ENCODE data around the gene EVX1.

GRCh38 chr7:27194002-27194352, 48.6 kb upstream of the EVX1 start:
- TF ChIP-seq NR3C1 (CRISPR knock-in tag; IDR thresholded peaks at IDR 0.05) (no peak), KMT2A (CRISPR knock-in tag; IDR thresholded peaks at IDR 0.05) (no peak), CTCF (CRISPR knock-in tag; IDR thresholded peaks at IDR 0.05) (no peak), ZBTB7B (CRISPR knock-in tag; IDR thresholded peaks at IDR 0.05) (no peak), CEBPB (IDR thresholded peaks at IDR 0.05; ENCODE audit: borderline replicate concordance, low read depth, low read length) (no peak), CHD2 (IDR thresholded peaks at IDR 0.05; ENCODE audit: low read depth, low read length) (no peak), BCL3 (CRISPR knock-in tag; IDR thresholded peaks at IDR 0.05) (no peak), ZZZ3 (CRISPR knock-in tag; IDR thresholded peaks at IDR 0.05; ENCODE audit: borderline replicate concordance) (no peak), TARDBP (CRISPR knock-in tag; IDR thresholded peaks at IDR 0.05) (no peak), NFE2L2 (IDR thresholded peaks at IDR 0.05; ENCODE audit: low read length) (no peak), MXI1 (IDR thresholded peaks at IDR 0.05; ENCODE audit: borderline replicate concordance, low read depth, low read length) (no peak), ZNF362 (CRISPR knock-in tag; IDR thresholded peaks at IDR 0.05; ENCODE audit: borderline replicate concordance) (no peak)
- TF ChIP-seq, protein P1, sequence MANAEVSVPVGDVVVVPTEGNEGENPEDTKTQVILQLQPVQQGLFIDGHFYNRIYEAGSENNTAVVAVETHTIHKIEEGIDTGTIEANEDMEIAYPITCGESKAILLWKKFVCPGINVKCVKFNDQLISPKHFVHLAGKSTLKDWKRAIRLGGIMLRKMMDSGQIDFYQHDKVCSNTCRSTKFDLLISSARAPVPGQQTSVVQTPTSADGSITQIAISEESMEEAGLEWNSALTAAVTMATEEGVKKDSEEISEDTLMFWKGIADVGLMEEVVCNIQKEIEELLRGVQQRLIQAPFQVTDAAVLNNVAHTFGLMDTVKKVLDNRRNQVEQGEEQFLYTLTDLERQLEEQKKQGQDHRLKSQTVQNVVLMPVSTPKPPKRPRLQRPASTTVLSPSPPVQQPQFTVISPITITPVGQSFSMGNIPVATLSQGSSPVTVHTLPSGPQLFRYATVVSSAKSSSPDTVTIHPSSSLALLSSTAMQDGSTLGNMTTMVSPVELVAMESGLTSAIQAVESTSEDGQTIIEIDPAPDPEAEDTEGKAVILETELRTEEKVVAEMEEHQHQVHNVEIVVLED (CRISPR knock-in tag; IDR thresholded peaks at IDR 0.05; ENCODE audit: borderline replicate concordance) = no peak
